ENCODE results near the gene PLGRKT.
"Not testable (repeated sequence)": the region's sequence is repeated elsewhere in the genome, so short reads cannot be mapped to it uniquely, and the experiment has no call there.

PLGRKT gene

DNA sequence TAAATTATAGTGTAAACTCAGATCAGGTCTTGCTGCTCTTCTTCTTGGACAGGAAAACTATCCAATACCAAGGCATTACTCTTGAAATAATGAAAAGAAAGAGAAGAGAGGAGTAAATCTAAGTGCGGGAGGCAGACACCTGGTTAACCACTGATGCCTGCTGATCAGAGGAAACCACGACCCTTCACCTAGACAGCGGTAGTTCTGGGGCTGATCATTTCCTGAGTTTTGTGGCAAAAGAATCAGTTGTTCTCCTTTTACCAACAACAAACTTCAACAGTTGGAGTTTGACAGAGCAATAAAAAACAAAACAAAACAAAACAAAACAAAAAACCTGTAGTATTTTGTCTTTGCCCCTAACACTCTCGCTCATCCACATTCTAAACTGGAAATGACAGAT is 101.0 kb downstream of the PLGRKT start:
- WGBS, 2 experiments (ENCODE audit: insufficient coverage in 2 of 2) = 60 to 100% methylated on average over 2 of the region's 4 CpGs
- Histone ChIP-seq H3K9me3 (ENCODE audit: control insufficient read depth, low read length) (no peaks in the 10 kb centered on the region), H3K27ac (ENCODE audit: low read depth, low read length, severe bottlenecking) (no peak overlapping the region), H3K36me3 (ENCODE audit: control insufficient read depth, insufficient read depth, low read length) (no peaks in the 10 kb centered on the region), H3K4me3 (ENCODE audit: extremely low read depth, insufficient read depth, low read length, poor library complexity, severe bottlenecking) (no peak overlapping the region), H3K4me1 (ENCODE audit: control insufficient read depth, insufficient read depth, low read length, poor library complexity, severe bottlenecking) (no peaks in the 10 kb centered on the region)

GRCh38 chr9:5331276-5331675 is 106.4 kb downstream of the PLGRKT start:
- H3K27ac ChIP-seq (ENCODE audit: low read depth, low read length, severe bottlenecking); H3K9me3 ChIP-seq (ENCODE audit: control insufficient read depth, low read length); H3K4me1 ChIP-seq (ENCODE audit: control insufficient read depth, insufficient read depth, low read length, poor library complexity, severe bottlenecking); H3K36me3 ChIP-seq (ENCODE audit: control insufficient read depth, insufficient read depth, low read length); H3K4me3 ChIP-seq (ENCODE audit: extremely low read depth, insufficient read depth, low read length, poor library complexity, severe bottlenecking): not testable (repeated sequence)
- WGBS, 2 experiments (ENCODE audit: insufficient coverage in 2 of 2) = 60 to 83% methylated on average over 1 to 2 of the region's 3 CpGs

DNA sequence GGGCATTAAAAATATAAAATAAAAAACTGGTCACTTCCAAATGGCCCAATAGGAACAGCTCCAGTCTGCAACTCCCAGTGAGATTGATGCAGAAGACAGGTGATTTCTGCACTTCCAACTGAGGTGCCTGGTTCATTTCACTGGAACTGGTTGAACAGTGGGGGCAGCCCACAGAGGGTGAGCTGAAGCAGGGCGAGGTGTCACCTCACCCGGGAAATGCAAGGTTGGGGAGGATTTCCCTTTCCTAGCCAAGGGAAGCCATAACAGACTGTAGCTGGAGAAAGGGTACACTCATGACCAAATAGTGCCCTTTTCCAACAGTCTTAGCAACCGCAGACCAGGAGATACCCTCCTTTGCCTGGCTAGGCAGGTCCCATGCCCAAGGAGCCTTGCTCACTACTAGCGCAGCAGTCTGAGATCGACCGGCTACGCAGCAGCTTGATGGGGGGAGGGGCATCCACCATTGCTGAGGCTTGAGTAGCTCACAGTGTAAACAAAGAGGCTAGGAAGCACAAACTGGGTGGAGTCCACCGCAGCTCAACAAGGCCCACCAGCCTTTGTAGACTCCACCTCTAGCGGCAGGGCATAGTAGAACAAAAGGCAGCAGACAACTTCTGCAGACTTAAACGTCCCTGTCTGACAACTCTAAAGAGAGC is 110.7 kb downstream of the PLGRKT start:
- Histone ChIP-seq H3K4me3 (ENCODE audit: extremely low read depth, insufficient read depth, low read length, poor library complexity, severe bottlenecking) (no peak overlapping the region), H3K27ac (ENCODE audit: low read depth, low read length, severe bottlenecking) (no peak overlapping the region), H3K9me3 (ENCODE audit: control insufficient read depth, low read length) (no peaks in the 10 kb centered on the region), H3K4me1 (ENCODE audit: control insufficient read depth, insufficient read depth, low read length, poor library complexity, severe bottlenecking) (no peaks in the 10 kb centered on the region), H3K36me3 (ENCODE audit: control insufficient read depth, insufficient read depth, low read length) (no peaks in the 10 kb centered on the region)
- WGBS, 2 experiments (ENCODE audit: insufficient coverage in 2 of 2) = 46% methylated on average over 7 to 9 of the region's 10 CpGs

GRCh38 chr9:5326187-5326586 is 111.5 kb downstream of the PLGRKT start:
- Histone ChIP-seq H3K9me3 (ENCODE audit: control insufficient read depth, low read length) (no peaks in the 10 kb centered on the region), H3K27ac (ENCODE audit: low read depth, low read length, severe bottlenecking) (no peak overlapping the region), H3K4me3 (ENCODE audit: extremely low read depth, insufficient read depth, low read length, poor library complexity, severe bottlenecking) (no peak overlapping the region), H3K36me3 (ENCODE audit: control insufficient read depth, insufficient read depth, low read length) (no peaks in the 10 kb centered on the region), H3K4me1 (ENCODE audit: control insufficient read depth, insufficient read depth, low read length, poor library complexity, severe bottlenecking) (no peaks in the 10 kb centered on the region)

- not testable (repeated sequence) for H3K4me1 ChIP-seq (ENCODE audit: control insufficient read depth, insufficient read depth, low read length, poor library complexity, severe bottlenecking); H3K27ac ChIP-seq (ENCODE audit: low read depth, low read length, severe bottlenecking); H3K36me3 ChIP-seq (ENCODE audit: control insufficient read depth, insufficient read depth, low read length); H3K4me3 ChIP-seq (ENCODE audit: extremely low read depth, insufficient read depth, low read length, poor library complexity, severe bottlenecking); H3K9me3 ChIP-seq (ENCODE audit: control insufficient read depth, low read length)
- no CpG with 5 or more reads among the region's 1 CpG for WGBS, 2 experiments (ENCODE audit: insufficient coverage in 2 of 2)
These were observed 116.1 kb downstream of the PLGRKT start for GRCh38 chr9:5321601-5322000.

DNA sequence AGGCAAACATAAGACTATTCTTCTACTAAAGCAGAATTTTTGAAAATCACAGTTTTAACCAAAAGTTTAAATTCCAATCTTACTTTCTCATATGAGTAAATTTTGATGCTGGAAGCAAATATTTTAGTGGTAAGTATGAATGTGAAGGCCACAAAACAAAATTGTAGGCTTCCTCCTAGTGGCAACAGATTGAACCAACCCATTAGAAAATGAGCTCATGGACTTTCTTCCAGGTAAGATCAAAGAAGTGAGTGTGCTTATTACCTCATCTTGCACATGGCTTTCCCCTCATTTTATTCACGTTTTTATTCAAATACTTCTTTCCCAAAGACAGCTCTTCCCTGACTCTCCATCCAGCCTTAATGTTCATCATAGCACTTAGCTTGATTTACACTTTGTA is 116.7 kb downstream of the PLGRKT start:
- H3K27ac ChIP-seq (ENCODE audit: low read depth, low read length, severe bottlenecking) = no peak overlapping the region
- 50 to 71% methylated on average over 1 of the region's 1 CpG for WGBS, 2 experiments (ENCODE audit: insufficient coverage in 2 of 2)
- no peaks in the 10 kb centered on the region for H3K36me3 ChIP-seq (ENCODE audit: control insufficient read depth, insufficient read depth, low read length)
- H3K9me3 ChIP-seq (ENCODE audit: control insufficient read depth, low read length) = peaks cover 4% of the 10 kb centered on the region
- H3K4me3 ChIP-seq (ENCODE audit: extremely low read depth, insufficient read depth, low read length, poor library complexity, severe bottlenecking) = no peak overlapping the region
- no peaks in the 10 kb centered on the region for H3K4me1 ChIP-seq (ENCODE audit: control insufficient read depth, insufficient read depth, low read length, poor library complexity, severe bottlenecking)

GRCh38 chr9:5316406-5316805 is 121.3 kb downstream of the PLGRKT start:
- not testable (repeated sequence) for H3K27ac ChIP-seq (ENCODE audit: low read depth, low read length, severe bottlenecking); H3K36me3 ChIP-seq (ENCODE audit: control insufficient read depth, insufficient read depth, low read length); H3K4me1 ChIP-seq (ENCODE audit: control insufficient read depth, insufficient read depth, low read length, poor library complexity, severe bottlenecking); H3K4me3 ChIP-seq (ENCODE audit: extremely low read depth, insufficient read depth, low read length, poor library complexity, severe bottlenecking)
- no CpG with 5 or more reads among the region's 1 CpG for WGBS, 2 experiments (ENCODE audit: insufficient coverage in 2 of 2)
- peaks cover 13% of the 10 kb centered on the region for H3K9me3 ChIP-seq (ENCODE audit: control insufficient read depth, low read length)

DNA sequence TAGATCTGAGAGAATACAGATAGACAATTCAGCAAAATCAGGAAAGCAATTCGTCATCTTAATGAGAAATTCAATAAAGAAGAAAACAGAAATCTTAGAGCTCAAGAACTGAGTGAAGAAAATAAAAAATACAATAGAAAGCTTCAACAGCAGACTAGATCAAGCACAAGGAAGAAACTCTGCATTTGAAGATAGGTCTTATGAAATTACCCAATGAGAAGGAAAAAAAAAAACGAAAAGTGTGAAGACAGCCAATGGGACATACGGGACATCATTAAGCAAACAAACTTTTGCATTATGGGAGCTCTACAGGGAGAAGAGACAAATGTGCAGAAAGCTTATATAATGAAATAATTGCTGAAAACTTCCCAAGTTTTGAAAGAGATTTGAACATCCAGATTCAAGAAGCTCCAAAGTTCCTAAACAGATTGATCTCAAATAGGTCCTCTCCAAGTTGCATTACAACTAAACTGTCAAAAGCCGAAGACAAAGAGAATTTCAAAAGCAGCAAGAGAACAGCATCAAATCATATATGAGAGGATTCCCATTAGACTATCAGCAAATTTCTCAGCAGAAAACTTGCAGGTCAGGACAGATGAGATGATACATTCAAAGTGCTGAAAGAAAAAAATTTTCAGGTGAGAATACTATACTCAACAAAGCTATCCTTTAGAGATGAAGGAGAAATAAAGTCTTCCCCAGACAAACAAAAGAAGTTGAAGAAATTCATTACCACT is 122.4 kb downstream of the PLGRKT start:
- H3K4me3 ChIP-seq (ENCODE audit: extremely low read depth, insufficient read depth, low read length, poor library complexity, severe bottlenecking) = no peak overlapping the region
- H3K4me1 ChIP-seq (ENCODE audit: control insufficient read depth, insufficient read depth, low read length, poor library complexity, severe bottlenecking) = no peaks in the 10 kb centered on the region
- no peaks in the 10 kb centered on the region for H3K36me3 ChIP-seq (ENCODE audit: control insufficient read depth, insufficient read depth, low read length)
- no peak overlapping the region for H3K27ac ChIP-seq (ENCODE audit: low read depth, low read length, severe bottlenecking)
- peaks cover 13% of the 10 kb centered on the region for H3K9me3 ChIP-seq (ENCODE audit: control insufficient read depth, low read length)
- 100% methylated on average over 2 of the region's 4 CpGs; no CpG with 5 or more reads in 1 of the 2 experiments for WGBS, 2 experiments (ENCODE audit: insufficient coverage in 2 of 2)

DNA sequence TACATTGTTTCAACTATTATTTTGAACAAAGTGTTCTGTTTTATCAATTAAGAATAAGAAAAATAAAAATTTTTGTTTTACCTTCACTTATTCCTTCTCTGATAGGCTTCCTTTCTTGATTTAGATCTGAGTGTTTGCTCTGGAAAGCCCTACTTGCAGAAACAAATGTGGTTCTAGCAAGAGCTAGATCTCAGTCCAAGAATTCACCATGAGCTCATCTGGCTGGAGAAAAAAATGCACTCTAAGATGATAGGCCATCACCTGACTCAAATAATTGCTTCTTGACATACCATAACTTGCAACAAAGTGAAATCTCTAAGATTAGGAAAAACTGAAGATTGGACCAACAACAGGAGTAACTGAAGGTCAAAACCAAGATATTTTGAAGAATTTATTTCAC is 126.9 kb downstream of the PLGRKT start:
- Histone ChIP-seq H3K36me3 (ENCODE audit: control insufficient read depth, insufficient read depth, low read length) (no peaks in the 10 kb centered on the region), H3K4me3 (ENCODE audit: extremely low read depth, insufficient read depth, low read length, poor library complexity, severe bottlenecking) (no peak overlapping the region), H3K4me1 (ENCODE audit: control insufficient read depth, insufficient read depth, low read length, poor library complexity, severe bottlenecking) (peaks cover 4% of the 10 kb centered on the region), H3K27ac (ENCODE audit: low read depth, low read length, severe bottlenecking) (no peak overlapping the region), H3K9me3 (ENCODE audit: control insufficient read depth, low read length) (peaks cover 10% of the 10 kb centered on the region)
